ENCODE data around the gene CLOCK. TPM values are rescaled to one million over a fixed set of nuclear protein-coding genes. Genes with fewer than 3 reads are reported as not detected.

CLOCK gene
- polyA plus RNA-seq, 1 donor = 17.6 TPM

DNA sequence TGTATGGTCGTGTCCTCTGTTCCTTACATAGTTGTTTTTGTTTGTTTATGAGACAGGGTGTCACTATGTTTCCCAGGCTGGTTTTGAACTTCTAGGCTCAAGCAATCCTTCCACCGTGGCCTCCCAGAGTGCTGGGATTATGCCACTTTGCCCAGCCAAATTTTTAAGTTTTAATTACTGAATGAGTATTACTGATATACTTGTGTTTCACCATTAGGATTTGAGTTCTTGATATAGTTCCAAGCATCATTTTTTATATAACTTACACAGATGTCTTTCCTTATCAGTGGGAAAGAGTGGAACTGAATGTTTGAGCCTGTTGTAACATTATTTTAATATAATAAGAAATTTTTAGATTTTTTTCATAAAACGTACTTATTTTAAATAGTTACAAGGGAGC lies 130.5 kb downstream of the CLOCK start:
- no peak for DNase-seq (ENCODE audit: low read depth)

DNA sequence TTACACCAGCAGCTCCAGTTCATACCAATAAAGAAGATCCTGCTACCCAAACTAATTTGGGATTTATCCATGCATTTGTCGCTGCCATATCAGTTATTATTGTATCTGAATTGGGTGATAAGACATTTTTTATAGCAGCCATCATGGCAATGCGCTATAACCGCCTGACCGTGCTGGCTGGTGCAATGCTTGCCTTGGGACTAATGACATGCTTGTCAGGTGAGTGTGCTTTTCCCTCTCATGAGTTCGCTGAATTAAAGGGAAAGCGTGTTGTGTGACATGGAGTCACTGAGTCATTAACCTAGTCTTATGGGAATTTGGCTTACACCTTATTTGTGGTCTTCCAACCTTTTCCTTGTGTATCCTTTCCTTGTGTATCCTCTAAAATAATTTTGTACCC lies 135.1 kb downstream of the CLOCK start:
- DNase-seq (ENCODE audit: low read depth) = no peak

DNA sequence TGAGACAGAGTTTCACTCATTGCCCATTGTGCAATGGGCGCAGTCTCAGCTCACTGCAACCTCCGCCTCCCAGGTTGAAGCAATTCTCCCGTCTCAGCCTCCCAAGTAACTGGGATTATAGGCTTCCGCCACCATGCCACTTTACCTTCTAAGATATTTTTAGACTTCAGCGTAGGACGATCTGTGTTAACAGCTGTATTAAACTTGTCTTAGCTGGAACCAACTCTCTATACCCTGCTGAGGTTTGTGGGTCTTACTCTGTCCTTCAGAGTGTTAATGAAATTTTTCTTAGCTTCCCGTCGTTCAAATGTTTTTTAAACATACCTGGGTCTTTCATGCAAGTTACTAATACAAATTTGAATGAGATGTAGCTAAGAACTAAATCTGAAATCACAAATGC lies 136.3 kb downstream of the CLOCK start:
- no peak for DNase-seq (ENCODE audit: low read depth)

DNA sequence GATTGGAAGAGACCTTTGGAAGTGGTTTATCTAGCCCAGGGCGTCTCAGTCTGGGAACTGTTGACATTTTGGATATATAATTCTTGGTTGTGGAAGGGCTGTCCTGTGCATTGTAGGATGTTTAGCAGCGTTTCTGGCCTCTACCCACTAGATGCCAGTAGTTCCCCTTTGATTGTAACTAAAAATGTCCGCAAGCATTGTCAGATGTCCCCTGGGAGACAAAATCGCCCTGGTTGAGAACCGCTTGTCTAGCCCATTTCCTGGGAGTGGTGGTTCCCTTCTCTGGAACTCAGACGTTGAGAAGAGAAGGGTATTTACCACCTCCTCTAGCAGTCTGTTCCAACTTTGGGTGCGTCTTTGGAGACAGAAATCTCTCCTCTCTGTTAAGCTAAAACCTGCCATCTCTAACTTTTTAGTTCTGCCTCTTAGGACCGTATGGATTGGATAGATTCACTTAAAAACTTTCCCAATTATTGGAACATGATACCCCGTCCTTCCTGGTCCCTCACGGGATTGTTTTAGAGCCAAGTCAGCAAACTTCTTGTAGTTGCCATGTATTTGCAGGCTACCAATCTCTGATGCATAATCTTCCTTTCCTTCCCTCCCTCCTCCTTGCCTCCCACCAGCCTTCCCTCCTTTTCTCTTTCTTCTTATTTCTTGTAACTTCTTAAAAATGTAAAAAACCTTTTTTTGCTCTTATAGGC lies 137.1 kb downstream of the CLOCK start:
- no peak for DNase-seq (ENCODE audit: low read depth)

DNA sequence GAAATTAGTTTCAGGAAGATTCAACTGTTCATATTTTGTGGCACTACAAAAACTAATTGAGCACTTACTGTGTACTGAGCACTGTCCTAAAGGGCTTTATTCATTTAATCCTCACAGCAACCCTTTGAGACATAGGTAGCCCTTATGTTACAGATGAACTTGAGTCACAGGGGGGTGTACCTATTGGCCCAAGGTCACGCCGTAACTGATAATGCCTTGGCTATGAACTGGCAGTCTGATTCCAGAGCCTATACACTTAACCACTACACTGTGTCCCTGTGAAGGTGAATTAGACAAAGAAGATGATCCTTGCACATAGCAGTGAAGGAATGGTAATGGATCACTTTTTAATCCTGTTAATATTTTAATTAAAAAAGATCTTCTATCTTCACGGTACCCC lies 138.9 kb downstream of the CLOCK start:
- no peak for DNase-seq (ENCODE audit: low read depth)

DNA sequence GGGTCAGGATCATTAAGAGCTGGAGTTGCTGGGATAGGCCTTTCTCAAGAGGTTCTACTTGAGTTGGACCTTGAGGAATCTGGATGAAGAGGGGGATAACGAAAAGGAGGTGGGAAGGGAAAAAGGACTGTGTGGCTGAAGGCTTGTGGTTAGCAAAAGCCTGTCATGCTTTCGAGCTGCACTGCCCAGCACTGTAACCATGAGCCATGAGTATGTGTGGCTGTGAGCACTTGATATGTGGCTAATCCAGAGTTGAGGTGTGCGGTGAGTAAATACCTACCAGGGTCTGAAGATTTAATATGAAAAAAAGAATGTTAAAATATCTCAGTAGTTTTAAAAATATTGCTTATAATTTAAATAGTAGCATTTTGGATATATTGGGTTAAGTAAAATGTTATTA lies 139.6 kb downstream of the CLOCK start:
- DNase-seq (ENCODE audit: low read depth) = no peak

DNA sequence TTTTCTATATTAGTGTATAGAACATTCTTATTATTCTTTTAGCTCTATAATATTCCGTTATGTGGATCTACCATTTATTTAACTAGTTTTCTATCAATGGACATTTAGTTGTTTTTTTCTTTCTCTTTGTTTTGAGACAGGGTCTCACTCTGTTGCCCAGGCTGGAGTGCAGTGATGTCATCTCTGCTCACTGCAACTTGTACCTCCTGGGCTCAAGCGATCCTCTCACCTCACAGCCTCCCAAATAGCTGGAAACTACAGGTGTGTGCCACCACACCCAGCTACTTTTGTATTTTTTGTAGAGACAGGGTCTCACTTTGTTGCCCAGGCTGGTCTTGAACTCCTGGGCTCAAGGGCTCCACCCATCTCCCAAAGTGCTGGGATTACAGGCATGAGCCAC lies 140.2 kb downstream of the CLOCK start:
- DNase-seq (ENCODE audit: low read depth) = no peak

DNA sequence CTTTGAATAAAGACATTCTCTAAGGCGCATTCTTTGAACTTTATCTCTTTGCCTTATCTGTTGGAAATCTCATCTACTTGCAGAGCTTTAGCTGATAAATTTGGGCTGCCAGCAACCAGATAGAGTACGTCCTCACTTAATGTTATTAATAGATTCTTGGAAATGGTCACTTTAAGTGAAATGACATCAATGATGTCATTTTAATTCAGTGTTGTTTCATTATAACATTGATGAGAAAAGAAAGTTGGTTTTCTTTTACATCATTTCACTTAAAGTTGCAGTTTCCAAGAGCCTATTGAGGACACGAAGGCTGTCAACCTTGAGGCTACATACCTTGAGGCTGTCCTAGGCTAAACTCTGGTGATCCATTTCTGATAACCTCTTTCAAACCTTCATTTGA lies 141.6 kb downstream of the CLOCK start:
- no peak for DNase-seq (ENCODE audit: low read depth)

DNA sequence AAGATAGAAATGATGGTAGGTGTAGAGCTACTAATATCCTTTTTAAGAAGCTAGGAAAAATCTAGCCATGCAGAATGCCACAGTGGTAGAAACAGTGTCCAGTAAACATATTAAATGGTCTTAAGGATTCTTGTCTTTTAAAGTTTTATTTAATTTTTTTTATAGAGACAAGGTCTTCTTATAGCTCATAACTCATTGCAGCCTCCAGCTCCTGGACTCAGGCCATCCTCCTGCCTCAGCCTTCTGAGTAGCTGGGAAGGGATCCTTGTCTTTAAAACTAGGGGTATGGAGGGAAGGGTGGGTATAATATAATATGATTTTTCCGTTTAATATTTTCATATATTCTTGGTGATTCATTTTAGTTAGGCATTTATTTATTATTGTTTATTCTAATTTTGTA lies 147.1 kb downstream of the CLOCK start:
- no peak for DNase-seq (ENCODE audit: low read depth)

DNA sequence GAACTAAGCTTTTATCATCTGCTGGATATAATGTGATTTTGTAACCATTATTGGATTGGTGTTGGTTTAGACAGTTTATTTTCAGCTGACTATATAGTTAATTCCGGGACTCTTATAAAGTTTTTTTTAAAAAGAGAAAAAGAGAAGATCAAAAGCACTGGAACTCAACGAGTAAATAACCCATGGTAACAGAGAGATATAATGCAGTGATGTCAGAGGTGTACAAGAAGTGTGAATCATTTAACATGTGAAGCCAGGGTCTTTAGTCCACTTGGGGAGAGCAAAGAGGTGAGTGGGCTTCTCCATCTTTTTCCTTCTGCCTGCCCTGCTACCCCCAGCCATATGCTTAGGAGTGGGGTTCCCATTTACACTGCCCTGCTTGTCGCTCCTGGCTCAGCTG lies 147.7 kb downstream of the CLOCK start:
- no peak for DNase-seq (ENCODE audit: low read depth)

DNA sequence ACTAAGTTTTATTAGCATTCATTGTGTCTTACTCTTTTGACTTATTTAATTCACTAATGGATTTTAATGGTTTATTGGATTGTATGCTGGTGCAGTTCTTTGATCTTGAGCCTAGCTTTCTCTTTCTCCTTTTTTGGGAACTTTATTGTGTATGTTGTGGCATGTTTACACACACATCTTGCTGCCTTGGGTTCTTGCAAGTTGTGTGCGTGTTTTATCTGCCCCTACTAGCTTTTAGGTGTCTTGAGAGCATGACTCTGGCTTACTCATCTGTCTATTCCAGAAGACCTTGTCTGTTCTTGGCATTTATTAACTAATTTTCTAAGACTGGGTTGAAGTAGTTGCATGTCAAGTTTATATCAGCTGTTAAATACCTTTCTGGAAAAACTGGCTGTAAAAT lies 148.2 kb downstream of the CLOCK start:
- no peak for DNase-seq (ENCODE audit: low read depth)

DNA sequence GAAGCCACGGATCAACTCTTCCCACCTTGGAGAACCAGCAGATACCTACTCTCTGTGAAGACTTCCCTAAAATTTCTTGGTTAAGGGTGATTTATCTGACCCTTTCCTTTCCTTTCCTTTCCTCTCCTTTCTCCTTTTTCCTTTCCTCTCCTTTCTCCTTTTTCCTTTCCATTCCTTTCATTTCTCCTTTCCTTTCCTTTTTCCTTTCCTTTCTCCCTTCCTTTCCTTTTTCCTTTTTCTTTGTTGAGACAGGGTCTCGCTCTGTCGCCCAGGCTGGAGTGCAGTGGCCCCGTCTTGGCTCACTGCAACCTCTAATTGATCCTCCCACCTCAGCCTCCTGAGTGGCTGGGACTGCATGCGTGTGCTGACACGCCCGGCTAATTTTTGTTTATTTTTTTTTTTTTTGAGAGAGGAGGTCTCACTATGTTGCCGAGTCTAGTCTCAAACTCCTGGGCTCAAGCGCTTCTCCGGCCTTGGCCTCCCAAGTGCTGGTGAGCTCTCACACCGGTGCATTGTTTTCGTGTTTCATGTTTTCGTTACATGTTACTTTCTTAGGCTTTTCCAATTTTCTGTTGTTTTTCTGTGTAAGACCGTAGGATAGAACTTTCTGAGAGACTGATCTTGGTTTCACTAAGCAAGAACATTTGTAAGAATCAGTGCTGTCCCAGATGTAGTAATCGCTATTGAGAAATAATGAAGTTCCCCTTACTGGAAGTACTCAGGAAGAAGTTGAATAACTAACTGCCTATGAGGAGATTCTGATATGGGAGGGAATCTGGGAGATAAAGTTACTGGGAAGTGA lies 149.0 kb downstream of the CLOCK start:
- no peak for DNase-seq (ENCODE audit: low read depth)

DNA sequence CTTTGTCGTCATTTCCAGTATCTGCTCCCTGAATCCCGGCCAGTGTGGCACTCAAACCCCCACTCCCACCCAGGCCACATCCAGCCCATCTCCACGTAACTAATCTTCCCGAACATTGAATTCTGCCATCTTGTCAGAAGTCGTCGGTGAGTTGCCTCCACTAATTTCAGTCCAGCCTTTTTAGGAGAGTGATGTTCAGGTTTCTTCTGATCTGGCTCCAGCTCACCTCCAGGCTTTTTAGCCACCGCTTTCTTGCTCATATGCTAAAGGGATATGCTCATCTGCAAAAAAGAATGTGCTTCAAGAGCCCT lies 149.6 kb downstream of the CLOCK start:
- DNase-seq (ENCODE audit: low read depth) = no peak

DNA sequence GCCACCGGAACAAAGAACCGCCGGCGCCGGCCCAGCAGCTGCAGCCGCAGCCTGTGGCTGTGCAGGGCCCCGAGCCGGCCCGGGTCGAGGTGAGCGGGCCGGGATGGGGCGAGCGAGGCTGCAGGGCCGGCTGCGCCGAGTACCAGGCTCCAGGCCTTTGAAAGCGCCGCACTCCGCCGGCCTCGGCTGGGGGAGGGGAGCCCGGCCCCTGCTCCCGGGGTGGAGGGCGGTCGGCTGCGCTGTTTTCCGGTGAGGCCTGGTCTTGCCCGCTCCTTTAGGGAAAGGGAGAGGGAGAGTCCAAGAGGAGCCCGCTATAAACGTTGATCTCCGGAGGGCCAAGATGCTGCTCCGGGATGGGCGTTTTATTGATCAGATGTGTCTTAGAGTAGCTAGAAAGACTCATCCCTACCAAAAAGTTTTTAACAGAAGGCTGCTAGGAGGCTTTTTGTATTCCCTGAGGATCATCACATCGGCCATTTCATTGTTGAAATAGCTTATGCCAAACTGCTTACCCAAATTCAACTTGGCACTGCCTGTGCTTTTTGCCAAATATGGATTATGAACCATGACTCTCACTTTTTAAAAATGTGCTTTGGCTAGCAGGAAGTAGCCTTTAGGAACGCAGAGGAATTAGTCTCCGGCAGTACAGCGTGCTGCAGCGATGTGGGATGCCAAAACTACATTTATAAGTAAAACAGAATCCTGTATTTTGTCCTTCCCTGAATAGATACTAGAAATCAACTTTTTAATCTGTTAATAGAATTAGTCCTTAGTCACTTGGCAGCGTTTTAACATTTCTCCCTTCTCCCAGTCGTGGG lies 150.2 kb downstream of the CLOCK start:
- no peak for DNase-seq (ENCODE audit: low read depth)

DNA sequence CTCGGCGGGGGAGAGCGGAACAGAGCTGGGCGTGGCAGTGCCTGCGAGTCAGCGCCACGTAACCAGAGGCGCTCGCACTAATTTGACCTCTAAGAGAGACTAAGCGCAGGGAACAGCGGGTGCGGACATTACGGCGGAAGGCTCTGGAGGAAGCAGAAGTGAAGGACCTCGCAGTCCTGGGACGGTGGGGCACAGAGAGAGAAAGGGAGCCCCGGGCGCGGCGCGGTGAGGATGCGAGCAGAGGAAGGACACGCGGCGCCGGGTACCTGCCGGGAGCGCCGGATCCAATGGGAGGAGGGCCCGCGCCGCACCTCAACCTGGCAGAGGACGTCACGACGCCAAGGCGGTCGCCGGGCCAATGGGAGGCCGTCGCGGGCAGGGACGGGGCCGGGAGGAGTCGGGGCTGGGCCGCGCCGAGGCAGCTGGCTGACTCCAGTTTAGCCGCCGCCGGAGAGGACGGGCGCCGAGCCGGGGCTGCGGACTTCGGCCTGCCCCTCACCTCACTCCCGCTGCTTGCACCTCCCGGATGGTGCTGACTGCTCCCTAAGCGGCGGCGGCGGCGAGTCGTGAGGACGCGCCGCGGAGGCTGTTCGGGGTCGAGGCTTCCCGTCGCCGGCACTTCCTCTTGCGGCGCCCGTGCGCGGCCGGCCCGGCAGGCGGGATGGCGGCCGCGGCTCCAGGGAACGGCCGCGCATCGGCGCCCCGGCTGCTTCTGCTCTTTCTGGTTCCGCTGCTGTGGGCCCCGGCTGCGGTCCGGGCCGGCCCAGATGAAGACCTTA lies 151.0 kb downstream of the CLOCK start, which contains the start of gene TMEM165:
Gene TMEM165, plus strand, starts transcription at position 429 of the 779 bp plus-strand sequence. Its CDS starts 233 bp downstream, at position 662.
- no peak for DNase-seq (ENCODE audit: low read depth)

DNA sequence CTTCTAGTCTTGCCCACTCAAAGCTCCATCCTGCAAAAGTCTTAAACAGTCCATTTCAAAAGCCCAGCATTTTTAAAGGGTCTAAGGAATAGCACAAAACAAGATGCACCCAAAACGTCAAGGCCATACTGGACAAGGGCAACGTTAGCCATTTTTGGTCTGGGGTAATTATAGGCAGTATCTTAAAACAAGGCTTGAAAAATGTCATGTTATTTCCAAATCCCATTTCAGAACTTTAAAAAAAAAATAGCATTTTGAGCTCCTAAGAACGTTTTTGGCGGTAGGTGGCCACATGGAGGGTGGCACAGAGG lies 151.5 kb downstream of the CLOCK start:
- no peak for DNase-seq (ENCODE audit: low read depth)

DNA sequence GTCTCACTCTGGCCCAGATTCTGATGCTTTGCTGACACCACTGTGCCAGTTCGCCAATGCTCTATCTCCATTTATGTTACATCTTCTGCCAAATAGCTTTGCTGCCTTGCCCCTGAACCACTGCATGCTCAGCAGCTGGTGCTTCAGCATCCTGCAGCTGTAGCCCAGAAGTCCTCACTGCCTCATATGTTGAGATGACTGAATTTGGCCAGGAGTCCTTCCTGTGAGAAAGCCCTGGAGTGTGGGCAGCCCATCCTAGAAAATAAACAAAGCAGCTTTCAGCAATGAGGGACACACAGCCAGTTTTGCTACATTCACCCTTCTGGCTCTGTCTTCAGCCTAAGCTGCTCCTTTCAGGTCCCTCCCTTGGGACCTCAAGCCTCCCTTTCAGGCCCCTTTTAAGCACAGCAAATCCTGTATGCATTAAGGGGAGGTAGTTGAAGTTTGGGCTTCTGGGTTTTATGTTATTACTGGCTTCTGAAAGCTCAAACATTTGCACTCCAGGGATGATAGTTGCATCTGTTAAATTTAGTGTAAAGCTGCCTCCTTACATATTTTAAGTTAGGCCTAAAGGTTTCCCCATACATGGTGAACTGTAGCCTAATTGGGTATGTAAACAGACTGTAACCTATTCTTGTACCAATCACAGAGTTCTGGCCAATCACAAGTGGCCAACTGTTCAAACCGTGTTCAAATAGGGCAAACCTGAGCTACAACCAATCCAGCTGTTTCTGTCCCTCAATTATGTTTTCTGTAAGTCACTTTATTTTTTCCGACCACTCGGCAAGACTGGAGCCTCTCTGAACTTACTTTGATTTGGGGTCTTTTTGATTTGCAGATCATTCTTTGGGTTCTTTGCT lies 153.0 kb downstream of the CLOCK start:
- DNase-seq (ENCODE audit: low read depth) = no peak

DNA sequence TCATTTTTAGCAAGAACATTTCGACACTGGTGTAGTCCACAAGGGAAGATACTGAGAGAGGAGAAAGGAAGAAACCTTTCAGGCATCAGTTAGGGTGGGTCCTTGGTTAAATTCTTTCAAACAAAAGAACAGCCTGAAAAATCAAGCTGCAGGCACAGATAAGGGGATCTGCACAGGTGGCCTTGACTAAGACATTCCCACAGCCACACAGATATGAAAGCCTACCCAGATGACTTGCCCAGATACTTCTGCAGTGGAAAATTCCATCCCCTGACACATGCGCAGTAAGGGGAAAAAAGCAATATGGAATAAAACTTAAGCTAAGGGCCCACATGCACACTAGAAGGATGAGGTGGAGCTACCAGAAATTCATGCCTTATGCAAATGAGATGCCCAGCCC lies 159.9 kb downstream of the CLOCK start:
- DNase-seq (ENCODE audit: low read depth) = no peak

DNA sequence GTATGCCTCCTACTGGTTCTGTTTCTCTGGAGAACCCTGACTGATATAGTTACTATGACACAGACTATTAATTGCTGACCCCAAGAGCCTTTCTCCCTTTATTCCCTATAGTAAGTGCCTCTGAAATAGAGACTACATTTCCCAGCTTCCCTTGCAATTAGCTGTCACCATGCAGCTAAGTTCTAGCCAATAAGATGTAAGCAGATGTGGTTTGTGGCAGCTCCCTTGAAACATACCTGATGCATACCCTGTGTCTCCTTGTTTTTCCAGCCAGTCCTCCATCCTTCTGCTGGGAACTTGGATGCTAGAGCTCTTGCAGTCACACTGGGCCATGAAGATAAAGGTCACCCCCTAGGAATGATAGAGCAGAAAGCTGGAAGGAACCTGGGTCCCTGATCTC lies 160.6 kb downstream of the CLOCK start:
- no peak for DNase-seq (ENCODE audit: low read depth)

DNA sequence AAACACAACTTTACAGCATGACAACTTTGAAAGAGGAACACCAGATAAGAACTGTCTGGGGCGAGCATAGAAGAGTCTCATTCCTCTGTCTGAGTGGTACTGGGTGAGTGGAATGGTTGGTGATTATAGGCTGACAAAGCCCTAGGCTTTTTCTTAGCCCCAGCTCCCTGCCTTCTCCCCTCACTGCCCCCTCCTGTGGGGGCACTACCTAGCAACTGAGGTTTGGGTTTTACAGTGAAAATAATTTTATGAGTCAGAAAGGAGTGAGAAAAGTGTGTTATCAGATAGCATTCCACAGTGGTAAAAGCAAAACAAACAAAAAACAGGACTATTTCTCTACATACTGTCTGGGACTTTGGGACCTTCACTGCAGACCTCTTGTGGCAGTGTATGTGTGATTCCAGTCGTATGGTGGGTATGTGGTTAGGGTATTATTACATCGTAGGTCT lies 161.5 kb downstream of the CLOCK start:
- DNase-seq (ENCODE audit: low read depth) = no peak

DNA sequence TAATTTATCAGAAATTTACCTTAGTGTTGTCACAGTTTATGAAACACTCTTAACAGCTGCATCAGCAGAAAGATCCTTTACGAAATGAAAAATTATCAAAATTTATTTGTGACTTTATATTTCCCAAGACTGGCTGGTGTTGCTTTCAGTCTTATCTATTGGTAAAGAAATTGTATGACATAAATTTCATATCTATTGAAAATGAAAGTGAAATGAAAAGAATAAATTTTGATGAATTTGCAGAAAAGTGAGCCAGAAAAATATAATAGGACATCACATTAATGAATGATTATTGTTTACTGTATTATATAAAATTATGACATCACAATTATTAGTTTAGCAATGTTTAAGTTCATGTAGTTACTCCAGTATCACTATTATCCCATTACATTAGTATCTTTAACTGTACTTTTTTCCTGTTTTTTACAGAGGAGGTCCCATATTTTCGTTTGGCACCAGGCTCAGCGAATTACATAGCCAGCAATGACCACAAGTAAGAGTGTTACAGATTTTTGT lies 164.2 kb downstream of the CLOCK start:
- no peak for DNase-seq (ENCODE audit: low read depth)

All from forelimb muscle (tissue), 1 donor.